HG03520 (cell line): ENCODE measurements around the gene ELF1.

Source experiments
- ATAC-seq: cut with Tn5 transposase; IDR thresholded peaks from one replicate; pipeline ENCODE4 v1.9.1; 2021; ENCODE audit warnings: mild to moderate bottlenecking, moderate library complexity; ENCODE audit not compliant: unreplicated experiment

Gene ELF1

GRCh38 chr13:41019011-41019487, at the start of gene ELF1:
Gene ELF1 (minus strand): TSS chr13:41019316. CDS start chr13:40982054, 37,262 bp downstream.
- ATAC-seq = peak; percentile 92

GRCh38 chr13:41065078-41065477, 46.0 kb upstream of the ELF1 start:
- ATAC-seq = no peak

GRCh38 chr13:41064493-41064892, 45.4 kb upstream of the ELF1 start:
- ATAC-seq = no peak

GRCh38 chr13:41061914-41062837, 43.1 kb upstream of the ELF1 start:
- ATAC-seq = peak; percentile 27

- ATAC-seq = peak; percentile 71
Observed at GRCh38 chr13:41061075-41061913, 42.2 kb upstream of the ELF1 start, which contains the start of gene WBP4. Gene WBP4 (plus strand): TSS chr13:41061509. CDS start chr13:41061674, 165 bp downstream.

GRCh38 chr13:41060724-41061074, 41.6 kb upstream of the ELF1 start:
- ATAC-seq = peak; percentile 13

GRCh38 chr13:41060082-41060723, 41.1 kb upstream of the ELF1 start:
- ATAC-seq = peak; percentile 38

- ATAC-seq = no peak
Observed at GRCh38 chr13:41059456-41060081, 40.5 kb upstream of the ELF1 start.

GRCh38 chr13:41058295-41059070, 39.4 kb upstream of the ELF1 start:
- no peak for ATAC-seq

- no peak for ATAC-seq
Observed at GRCh38 chr13:41056826-41057711, 38.0 kb upstream of the ELF1 start.

- no peak for ATAC-seq
Observed at GRCh38 chr13:41056194-41056593, 37.1 kb upstream of the ELF1 start.

- ATAC-seq = no peak
Observed at GRCh38 chr13:41054919-41055619, 36.0 kb upstream of the ELF1 start.

- ATAC-seq = no peak
Observed at GRCh38 chr13:41054212-41054877, 35.2 kb upstream of the ELF1 start.

GRCh38 chr13:41053384-41053826, 34.3 kb upstream of the ELF1 start:
- ATAC-seq = peak; percentile 52

- ATAC-seq = no peak
Observed at GRCh38 chr13:41052441-41052840, 33.3 kb upstream of the ELF1 start.

- ATAC-seq = no peak
Observed at GRCh38 chr13:41049480-41050440, 30.6 kb upstream of the ELF1 start.
